Prostate gland (tissue), 2 donors: ENCODE results near the gene ACSM4.

ENCODE experiments used
- POLR2A ChIP-seq: fragments of 450-650 bp; IDR thresholded peaks from one replicate; pipeline ENCODE4 v1.6.1; 2016; ENCODE audit warnings: antibody characterized with exemption, mild to moderate bottlenecking
- TF ChIP-seq, protein P1 (sequence below), 4 experiments: fragments of 200-600 bp in 2 of 4; fragments of 450-650 bp in 2 of 4; sonication (generic) in 2 of 4; IDR thresholded peaks; 1 replicate in 3 of 4; 2 replicates in 1 of 4; pipeline ENCODE4 v1.5.1; 2016 to 2019; ENCODE audit warnings: antibody characterized with exemption in 4 of 4, mild to moderate bottlenecking in 2 of 4, moderate library complexity in 2 of 4

DNA sequence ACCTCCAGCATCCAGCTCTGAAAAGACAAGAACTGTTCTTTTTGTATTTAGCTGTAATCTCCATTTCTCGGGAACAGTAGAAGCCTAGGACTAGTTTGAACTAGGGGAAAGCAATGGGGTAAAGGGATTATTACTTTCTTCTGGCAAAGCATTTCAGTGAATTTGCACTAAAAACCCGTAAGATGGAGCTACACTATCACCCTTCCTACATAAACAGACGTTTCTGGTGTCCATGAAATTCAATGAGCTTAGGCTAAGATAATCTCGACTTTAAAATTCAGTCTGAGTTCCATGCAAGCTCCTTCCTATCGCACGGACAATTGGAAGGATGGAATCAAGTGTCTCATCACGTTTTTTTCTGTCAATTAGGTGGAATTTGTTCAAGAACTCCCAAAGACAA, 24.0 kb downstream of the ACSM4 start:
- TF ChIP-seq, protein P1, sequence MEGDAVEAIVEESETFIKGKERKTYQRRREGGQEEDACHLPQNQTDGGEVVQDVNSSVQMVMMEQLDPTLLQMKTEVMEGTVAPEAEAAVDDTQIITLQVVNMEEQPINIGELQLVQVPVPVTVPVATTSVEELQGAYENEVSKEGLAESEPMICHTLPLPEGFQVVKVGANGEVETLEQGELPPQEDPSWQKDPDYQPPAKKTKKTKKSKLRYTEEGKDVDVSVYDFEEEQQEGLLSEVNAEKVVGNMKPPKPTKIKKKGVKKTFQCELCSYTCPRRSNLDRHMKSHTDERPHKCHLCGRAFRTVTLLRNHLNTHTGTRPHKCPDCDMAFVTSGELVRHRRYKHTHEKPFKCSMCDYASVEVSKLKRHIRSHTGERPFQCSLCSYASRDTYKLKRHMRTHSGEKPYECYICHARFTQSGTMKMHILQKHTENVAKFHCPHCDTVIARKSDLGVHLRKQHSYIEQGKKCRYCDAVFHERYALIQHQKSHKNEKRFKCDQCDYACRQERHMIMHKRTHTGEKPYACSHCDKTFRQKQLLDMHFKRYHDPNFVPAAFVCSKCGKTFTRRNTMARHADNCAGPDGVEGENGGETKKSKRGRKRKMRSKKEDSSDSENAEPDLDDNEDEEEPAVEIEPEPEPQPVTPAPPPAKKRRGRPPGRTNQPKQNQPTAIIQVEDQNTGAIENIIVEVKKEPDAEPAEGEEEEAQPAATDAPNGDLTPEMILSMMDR (IDR thresholded peaks at IDR 0.05): no peak
- no peak for TF ChIP-seq POLR2A
